IMR-90 (cell line): ENCODE results near the gene KIF1C. TPM values are rescaled to one million over a fixed set of nuclear protein-coding genes. Genes with fewer than 3 reads are reported as not detected.
A peak's percentile ranks its signal among the peaks of the same experiment; 100 is the strongest.

Experiments used
- ATAC-seq: fragments of 200-7000 bp; cut with Tn5 transposase; 2 replicates; pipeline ENCODE4 v1.9.1; 2020; ENCODE audit warnings: low read depth, mild to moderate bottlenecking, moderate library complexity
- BruUV-seq: library from RNA; stranded (reverse); fragments of 400-500 nt; replicated peaks from 2 replicates; lab custom pipeline; 2021; lab: Mats Ljungman, UMichigan
- CTCF ChIA-PET: fragments of 300-600 bp; formaldehyde crosslinking; extraction: SDS; loops from one replicate; lab custom pipeline; 2021; ENCODE audit warnings: antibody characterized with exemption; lab: Yijun Ruan, JAX
- POLR2A ChIA-PET: fragments of 300-600 bp; sonication (Branson Sonifier 250); formaldehyde crosslinking; loops from one replicate; lab custom pipeline; 2022; ENCODE audit warnings: antibody characterized with exemption; ENCODE audit not compliant: unreplicated experiment; lab: Charles Lee
- DNase-seq: peaks from one replicate; pipeline ENCODE4 v3.0.0; 2013
- H2AFZ ChIP-seq: replicated peaks from 2 replicates; pipeline ENCODE3; 2013; ENCODE audit warnings: low read length, mild to moderate bottlenecking; ENCODE audit not compliant: poor library complexity
- H2AK5ac ChIP-seq: 2 replicates; pipeline ENCODE4 v1.6.1; 2013; ENCODE audit warnings: low read depth, low read length, inconsistent platforms
- H2AK9ac ChIP-seq: replicated peaks from 2 replicates; pipeline ENCODE3; 2013; ENCODE audit warnings: mild to moderate bottlenecking, low read depth, low read length, moderate library complexity; ENCODE audit not compliant: poor library complexity
- H2BK120ac ChIP-seq: 2 replicates; pipeline ENCODE4 v1.6.1; 2013; ENCODE audit warnings: low read depth, low read length, inconsistent platforms
- H2BK15ac ChIP-seq: 3 replicates; pipeline ENCODE4 v1.6.1; 2013; ENCODE audit warnings: low read depth, low read length, inconsistent platforms
- H2BK20ac ChIP-seq: 2 replicates; pipeline ENCODE4 v1.6.1; 2013; ENCODE audit warnings: low read depth, mild to moderate bottlenecking, inconsistent platforms, low read length, moderate library complexity
- H2BK5ac ChIP-seq: 2 replicates; pipeline ENCODE4 v1.6.1; 2013; ENCODE audit warnings: mild to moderate bottlenecking, low read depth, low read length, inconsistent platforms; ENCODE audit not compliant: poor library complexity, severe bottlenecking
- H3K14ac ChIP-seq: replicated peaks from 2 replicates; pipeline ENCODE4 v1.6.1; 2013; ENCODE audit warnings: low read depth, low read length, inconsistent platforms
- H3K18ac ChIP-seq: 2 replicates; pipeline ENCODE4 v1.6.1; 2013; ENCODE audit warnings: low read depth, low read length, control low read depth
- H3K23ac ChIP-seq: 2 replicates; pipeline ENCODE4 v1.6.1; 2013; ENCODE audit warnings: low read depth, low read length, inconsistent platforms
- H3K27ac ChIP-seq: 2 replicates; pipeline ENCODE4 v1.5.1; 2013; ENCODE audit warnings: mild to moderate bottlenecking, control low read depth, low read length; ENCODE audit not compliant: insufficient read depth
- H3K27me3 ChIP-seq: 2 replicates; pipeline ENCODE4 v1.6.1; 2013; ENCODE audit warnings: low read length; ENCODE audit not compliant: control insufficient read depth, insufficient read depth
- H3K36me3 ChIP-seq: 2 replicates; pipeline ENCODE4 v1.6.1; 2013; ENCODE audit warnings: low read length, mixed read lengths; ENCODE audit not compliant: control insufficient read depth, insufficient read depth
- H3K4ac ChIP-seq: 2 replicates; pipeline ENCODE4 v1.6.1; 2013; ENCODE audit warnings: low read depth, low read length, inconsistent platforms
- H3K4me1 ChIP-seq: 2 replicates; pipeline ENCODE4 v1.6.1; 2013; ENCODE audit warnings: low read length, mixed read lengths; ENCODE audit not compliant: control insufficient read depth, insufficient read depth
- H3K4me2 ChIP-seq: 2 replicates; pipeline ENCODE4 v1.6.1; 2013; ENCODE audit warnings: low read depth, mild to moderate bottlenecking, control low read depth, low read length, moderate library complexity
- H3K4me3 ChIP-seq: 2 replicates; pipeline ENCODE4 v1.5.1; 2013; ENCODE audit warnings: low read depth, mild to moderate bottlenecking, control low read depth, low read length, moderate library complexity; ENCODE audit not compliant: insufficient read depth
- H3K56ac ChIP-seq: 2 replicates; pipeline ENCODE4 v1.6.1; 2013; ENCODE audit warnings: low read length, inconsistent platforms; ENCODE audit not compliant: insufficient read depth; ENCODE audit errors: extremely low read depth
- H3K79me1 ChIP-seq, 2 experiments: 2 replicates each; pipeline ENCODE4 v1.6.1; 2013; ENCODE audit warnings: low read length in 2 of 2, inconsistent platforms in 1 of 2, low read depth in 1 of 2
- H3K9ac ChIP-seq: 2 replicates; pipeline ENCODE4 v1.6.1; 2013; ENCODE audit warnings: low read depth, low read length, control low read depth
- H3K9me1 ChIP-seq: 2 replicates; pipeline ENCODE4 v1.6.1; 2013; ENCODE audit warnings: low read length, inconsistent platforms; ENCODE audit not compliant: insufficient read depth
- H3K9me3 ChIP-seq: 2 replicates; pipeline ENCODE4 v1.6.1; 2013; ENCODE audit warnings: low read length; ENCODE audit not compliant: control insufficient read depth, insufficient read depth
- H4K20me1 ChIP-seq: 2 replicates; pipeline ENCODE4 v1.6.1; 2013; ENCODE audit warnings: low read length, inconsistent platforms; ENCODE audit not compliant: insufficient read depth
- H4K5ac ChIP-seq: 2 replicates; pipeline ENCODE4 v1.6.1; 2013; ENCODE audit warnings: mild to moderate bottlenecking, low read depth, low read length, control low read depth
- H4K8ac ChIP-seq, 2 experiments: 2 replicates each; pipeline ENCODE4 v1.6.1; 2013; ENCODE audit warnings: low read depth in 2 of 2, low read length in 2 of 2, control low read depth in 1 of 2, inconsistent platforms in 1 of 2
- H4K91ac ChIP-seq: 2 replicates; pipeline ENCODE4 v1.6.1; 2013; ENCODE audit warnings: low read depth, low read length, inconsistent platforms; ENCODE audit not compliant: insufficient read depth
- CHD1 ChIP-seq: IDR thresholded peaks from 2 replicates; pipeline ENCODE4 v1.6.1; 2012; ENCODE audit warnings: low read depth, low read length, improper control_type of control experiment
- ELK1 ChIP-seq: fragments of 150-350 bp; IDR thresholded peaks from 2 replicates; pipeline ENCODE4 v1.6.1; 2016; ENCODE audit warnings: low read depth, mild to moderate bottlenecking, low read length, moderate library complexity, borderline replicate concordance
- FOS ChIP-seq: fragments of 150-350 bp; IDR thresholded peaks from 2 replicates; pipeline ENCODE4 v1.6.1; 2016; ENCODE audit warnings: low read depth, low read length
- MAFK ChIP-seq: IDR thresholded peaks from 2 replicates; pipeline ENCODE4 v1.6.1; 2012; ENCODE audit warnings: low read depth, low read length, improper control_type of control experiment
- MAZ ChIP-seq: IDR thresholded peaks from 2 replicates; pipeline ENCODE4 v1.6.1; 2012; ENCODE audit warnings: low read depth, mild to moderate bottlenecking, low read length, improper control_type of control experiment, moderate library complexity, borderline replicate concordance
- MXI1 ChIP-seq: IDR thresholded peaks from 2 replicates; pipeline ENCODE4 v1.6.1; 2012; ENCODE audit warnings: low read depth, mild to moderate bottlenecking, low read length, moderate library complexity, borderline replicate concordance
- NFE2L2 ChIP-seq: fragments of 150-350 bp; IDR thresholded peaks from 2 replicates; pipeline ENCODE4 v1.6.1; 2016; ENCODE audit warnings: low read depth, mild to moderate bottlenecking, low read length
- POLR2A ChIP-seq: IDR thresholded peaks from 2 replicates; pipeline ENCODE4 v1.6.1; 2012; ENCODE audit warnings: mild to moderate bottlenecking, low read depth, low read length
- RAD21 ChIP-seq: IDR thresholded peaks from 2 replicates; pipeline ENCODE4 v1.6.1; 2012; ENCODE audit warnings: low read length, improper control_type of control experiment
- SMC3 ChIP-seq: fragments of 150-350 bp; IDR thresholded peaks from 2 replicates; pipeline ENCODE4 v1.6.1; 2016; ENCODE audit warnings: low read depth, mild to moderate bottlenecking, antibody characterized with exemption, low read length, moderate library complexity
- USF2 ChIP-seq: fragments of 150-350 bp; IDR thresholded peaks from 2 replicates; pipeline ENCODE4 v1.6.1; 2017; ENCODE audit warnings: mild to moderate bottlenecking, antibody characterized with exemption, low read length, low read depth
- WGBS, 2 experiments: methylation state at CpG; one replicate each; pipeline versions ENCODE4 v1.1.5 to v1.1.7; 2013; ENCODE audit warnings: missing lambda C conversion rate in 2 of 2; ENCODE audit not compliant: insufficient read length in 1 of 2; ENCODE audit errors: extremely low coverage in 2 of 2; 5-methylcytosine and 5-hydroxymethylcytosine counted together
- dilution Hi-C: fragments of 300-500 bp; cut with HindIII; formaldehyde crosslinking; loops from one replicate; pipeline ENCODE4 v1.14.3; 2018; ENCODE audit warnings: low sequenced_read_pairs; ENCODE audit not compliant: unreplicated experiment
- in situ Hi-C: fragments of 300-500 bp; cut with MboI; formaldehyde crosslinking; loops from 3 replicates; pipeline ENCODE4 v1.14.3; 2019; ENCODE audit warnings: low sequenced_read_pairs, inconsistent platforms, mixed read lengths
- intact Hi-C: fragments of 100-400 bp; cut with micrococcal nuclease; formaldehyde crosslinking; loops from 2 replicates; pipeline ENCODE4 v1.10.0; 2022
- polyA plus RNA-seq, 3 experiments: library from polyadenylated mRNA; depleted of rRNA; stranded (reverse); fragments of >200 nt; gene quantifications; 2 replicates each; pipeline ENCODE4 v1.2.3, GENCODE V29; 2012; ENCODE audit warnings: low replicate concordance in 1 of 3
- total RNA-seq: library from RNA; depleted of rRNA; stranded (reverse); fragments of >200 nt; gene quantifications from 2 replicates; pipeline ENCODE4 v1.2.3, GENCODE V29; 2012
- TF ChIP-seq, protein P1 (sequence below): conservative IDR thresholded peaks from 2 replicates; pipeline ENCODE4 v1.5.1; 2012; ENCODE audit warnings: mild to moderate bottlenecking, low read depth, low read length, improper control_type of control experiment

Gene KIF1C
- total and polyA plus RNA-seq, 2 of the 4 experiments (the other 2 are of a cell fraction): 27.4 to 28.7 TPM

- H3K9ac ChIP-seq: peak within 1 kb of the TSS; percentile 99
- CTCF ChIA-PET: interaction anchor here (0.9 to 1.7 kb wide), 4 partner anchors 19 to 65 kb away, joined by 3 to 11 read pairs (median 4); partner anchors contain the start of genes CAMTA2, CHRNE, RNF167 and SLC25A11
- peak within 1 kb of the TSS; percentile 58 for H3K4me3 ChIP-seq
- H2BK120ac ChIP-seq: peak within 1 kb of the TSS; percentile 85
- H2BK15ac ChIP-seq: peak within 1 kb of the TSS; percentile 67; the same call in 2 of the 3 replicates
- peak within 1 kb of the TSS; percentile 96 to 97 for H4K8ac ChIP-seq
- H4K91ac ChIP-seq: peak within 1 kb of the TSS; percentile 99
- ATAC-seq: peak; percentile 70
- peak within 1 kb of the TSS; percentile 100 for H2AK9ac ChIP-seq
- POLR2A ChIA-PET: interaction anchor here (0.6 to 3.0 kb wide), 6 partner anchors 14 to 159 kb away, joined by 4 to 19 read pairs (median 7); partner anchors contain the start of genes ENO3, PFN1, RNF167 and SLC25A11
- peaks cover 20 to 69% of the 10 kb centered on the region in 2 experiments for H3K79me1 ChIP-seq
- DNase-seq: peak; percentile 98
- H2BK5ac ChIP-seq: peak within 1 kb of the TSS; percentile 94
- H3K56ac ChIP-seq: peak within 1 kb of the TSS; percentile 99
- H3K4me1 ChIP-seq: peaks cover 14% of the 10 kb centered on the region
- peaks cover 3% of the 10 kb centered on the region; the same call in 1 of the 2 replicates for H4K20me1 ChIP-seq
- H2AFZ ChIP-seq: peak within 1 kb of the TSS; percentile 91
- H3K27me3 ChIP-seq: no peaks in the 10 kb centered on the region
- peak within 1 kb of the TSS; percentile 73 for H3K4me2 ChIP-seq
- in situ Hi-C loops: no loop called here
- peak within 1 kb of the TSS; percentile 87 for H3K18ac ChIP-seq
- dilution Hi-C loops: no loop called here
- H3K14ac ChIP-seq: peak within 1 kb of the TSS; percentile 98
- H3K23ac ChIP-seq: peak within 1 kb of the TSS; percentile 89
- peak within 1 kb of the TSS; percentile 100 for H3K4ac ChIP-seq
- peaks cover 19% of the 10 kb centered on the region for H3K36me3 ChIP-seq
- H3K9me1 ChIP-seq: peaks cover 17% of the 10 kb centered on the region
- WGBS, 2 experiments: 3% methylated on average over 13 of the region's 66 CpGs; no CpG with 5 or more reads in 1 of the 2 experiments
- H3K9me3 ChIP-seq: no peaks in the 10 kb centered on the region
- H4K5ac ChIP-seq: peak within 1 kb of the TSS; percentile 80
- intact Hi-C loops: loop anchor here (1.0 to 5.0 kb wide), 2 partner anchors 20 to 61 kb away; partner anchors contain the start of gene PFN1
- peak within 1 kb of the TSS; percentile 87 for H3K27ac ChIP-seq
- H2AK5ac ChIP-seq: peak within 1 kb of the TSS; percentile 100
- no TSS peak for BruUV-seq
- peak within 1 kb of the TSS; percentile 44 for H2BK20ac ChIP-seq
- TF ChIP-seq USF2 (peak; percentile 46; the same call in 1 of the 2 replicates), MAZ (peak; percentile 61; the same call in 1 of the 2 replicates), ELK1 (no peak), MXI1 (no peak), RAD21 (peak; percentile 55), POLR2A (peak; percentile 57), SMC3 (peak; percentile 31; the same call in 1 of the 2 replicates), FOS (no peak), MAFK (no peak), CHD1 (no peak), NFE2L2 (no peak)
- TF ChIP-seq, protein P1, sequence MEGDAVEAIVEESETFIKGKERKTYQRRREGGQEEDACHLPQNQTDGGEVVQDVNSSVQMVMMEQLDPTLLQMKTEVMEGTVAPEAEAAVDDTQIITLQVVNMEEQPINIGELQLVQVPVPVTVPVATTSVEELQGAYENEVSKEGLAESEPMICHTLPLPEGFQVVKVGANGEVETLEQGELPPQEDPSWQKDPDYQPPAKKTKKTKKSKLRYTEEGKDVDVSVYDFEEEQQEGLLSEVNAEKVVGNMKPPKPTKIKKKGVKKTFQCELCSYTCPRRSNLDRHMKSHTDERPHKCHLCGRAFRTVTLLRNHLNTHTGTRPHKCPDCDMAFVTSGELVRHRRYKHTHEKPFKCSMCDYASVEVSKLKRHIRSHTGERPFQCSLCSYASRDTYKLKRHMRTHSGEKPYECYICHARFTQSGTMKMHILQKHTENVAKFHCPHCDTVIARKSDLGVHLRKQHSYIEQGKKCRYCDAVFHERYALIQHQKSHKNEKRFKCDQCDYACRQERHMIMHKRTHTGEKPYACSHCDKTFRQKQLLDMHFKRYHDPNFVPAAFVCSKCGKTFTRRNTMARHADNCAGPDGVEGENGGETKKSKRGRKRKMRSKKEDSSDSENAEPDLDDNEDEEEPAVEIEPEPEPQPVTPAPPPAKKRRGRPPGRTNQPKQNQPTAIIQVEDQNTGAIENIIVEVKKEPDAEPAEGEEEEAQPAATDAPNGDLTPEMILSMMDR: peak; percentile 21; the same call in 1 of the 2 replicates
Observed at GRCh38 chr17:4967539-4968485, 29.9 kb upstream of the KIF1C start, which contains the start of gene SPAG7. Gene SPAG7, minus strand, starts transcription at chr17:4967817. Its CDS starts 13 bp downstream, at chr17:4967804.
